ENCODE data around the gene ATG5. TPM values are rescaled to one million over a fixed set of nuclear protein-coding genes. Genes with fewer than 3 reads are reported as not detected.

The ATG5 gene
- total and polyA plus RNA-seq, 2 experiments from 2014 or later, result 31.6 to 48.2 TPM

DNA sequence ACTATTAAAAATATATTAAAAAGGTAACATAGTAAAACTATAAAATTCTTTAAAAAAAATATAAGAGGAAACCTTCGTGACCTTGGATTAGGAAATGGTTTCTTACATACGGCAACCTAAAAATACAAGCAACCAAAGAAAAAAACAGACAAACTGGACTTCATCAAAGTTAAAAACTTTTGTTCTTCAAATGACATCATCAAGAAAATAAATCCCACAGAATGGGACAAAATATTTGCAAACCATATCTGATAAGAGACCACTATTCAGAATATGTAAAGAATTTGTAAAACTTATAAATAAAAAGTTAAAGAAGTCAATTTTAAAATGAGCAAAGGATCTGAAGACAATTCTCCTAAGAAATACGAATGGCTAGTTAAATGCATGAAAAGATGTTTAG is 110.0 kb downstream of the ATG5 start:
- Histone ChIP-seq H3K79me2 (replicated peaks; ENCODE audit: insufficient read depth) (peaks cover 6% of the 10 kb centered on the region; the same call in 1 of the 2 replicates), H3K9me2 (ENCODE audit: insufficient read depth) (no peaks in the 10 kb centered on the region), H4K20me1 (replicated peaks; ENCODE audit: insufficient read depth) (no peaks in the 10 kb centered on the region; the same call in none of the 2 replicates), H3K4me3 (no peak overlapping the region), H3K4me1 (ENCODE audit: insufficient read depth) (0 out of 2 replicates have a peak, but pooled peaks cover 7% of the 10 kb centered on the region), H3K27me3 (ENCODE audit: insufficient read depth) (no peaks in the 10 kb centered on the region), H3K4me2 (no peak overlapping the region), H2AFZ (no peak overlapping the region), H3K36me3 (ENCODE audit: insufficient read depth) (no peaks in the 10 kb centered on the region), H3F3A (replicated peaks; ENCODE audit: low read depth) (no peaks in the 10 kb centered on the region), H3K27ac (ENCODE audit: low read depth) (no peak overlapping the region)
- DNase-seq (ENCODE audit: low spot score) (no peak), ATAC-seq (no peak)
- H3K4me1 Mint-ChIP-seq, result peaks cover 6% of the 10 kb centered on the region
- no peak overlapping the region for H3K4me3 Mint-ChIP-seq
- H3K27ac Mint-ChIP-seq, result no peak overlapping the region
- no peaks in the 10 kb centered on the region for H3K9me3 Mint-ChIP-seq
- H3K36me3 Mint-ChIP-seq (ENCODE audit: low read depth), result no peaks in the 10 kb centered on the region
- TF ChIP-seq REST (IDR thresholded peaks at IDR 0.05; ENCODE audit: unreplicated experiment), result no peak
- TF ChIP-seq EZH2 (IDR thresholded peaks at IDR 0.05; ENCODE audit: low read depth, unreplicated experiment), result no peak
- peaks cover 3% of the 10 kb centered on the region for H3K27me3 Mint-ChIP-seq (ENCODE audit: insufficient read depth, low read depth, poor library complexity)

- no peak overlapping the region for H3K27ac ChIP-seq (ENCODE audit: low read depth)
- Mint-ChIP-seq H3K36me3 (ENCODE audit: low read depth) (no peaks in the 10 kb centered on the region), H3K4me1 (peaks cover 12% of the 10 kb centered on the region), H3K27ac (no peak overlapping the region), H3K4me3 (no peak overlapping the region), H3K9me3 (no peaks in the 10 kb centered on the region), H3K27me3 (ENCODE audit: insufficient read depth, low read depth, poor library complexity) (peaks cover 3% of the 10 kb centered on the region)
- H3K36me3 ChIP-seq (ENCODE audit: insufficient read depth), result no peaks in the 10 kb centered on the region
- DNase-seq (ENCODE audit: low spot score) (no peak), ATAC-seq (no peak)
- H3K27me3 ChIP-seq (ENCODE audit: insufficient read depth), result no peaks in the 10 kb centered on the region
- no peaks in the 10 kb centered on the region; the same call in none of the 2 replicates for H3K79me2 ChIP-seq (replicated peaks; ENCODE audit: insufficient read depth)
- no peaks in the 10 kb centered on the region for H3F3A ChIP-seq (replicated peaks; ENCODE audit: low read depth)
- peaks cover 14% of the 10 kb centered on the region; the same call in 1 of the 2 replicates for H3K4me1 ChIP-seq (ENCODE audit: insufficient read depth)
- no peaks in the 10 kb centered on the region; the same call in none of the 2 replicates for H4K20me1 ChIP-seq (replicated peaks; ENCODE audit: insufficient read depth)
- no peak overlapping the region for H3K4me2 ChIP-seq
- no peak overlapping the region for H3K4me3 ChIP-seq
- H2AFZ ChIP-seq, result no peak overlapping the region
- no peaks in the 10 kb centered on the region for H3K9me2 ChIP-seq (ENCODE audit: insufficient read depth)
- TF ChIP-seq ETS1 (IDR thresholded peaks at IDR 0.05) (no peak), EZH2phosphoT487 (IDR thresholded peaks at IDR 0.05; ENCODE audit: unreplicated experiment) (no peak), ZNF114 (CRISPR knock-in tag; IDR thresholded peaks at IDR 0.05) (no peak), ZNF331 (CRISPR knock-in tag; IDR thresholded peaks at IDR 0.05; ENCODE audit: low read depth) (no peak), JUNB (IDR thresholded peaks at IDR 0.05; ENCODE audit: unreplicated experiment) (no peak), EZH2 (IDR thresholded peaks at IDR 0.05; ENCODE audit: low read depth, unreplicated experiment) (no peak), REST (IDR thresholded peaks at IDR 0.05; ENCODE audit: unreplicated experiment) (no peak), CTCF (conservative IDR thresholded peaks at IDR 0.05; ENCODE audit: low read depth in 2 of 2) (no peak)
Observed at GRCh38 chr6:106214531-106214930, 111.0 kb downstream of the ATG5 start.
